DOHH2 (cell line): ENCODE measurements around the gene IQSEC1.

Source experiments
- CTCF ChIP-seq: fragments of 200-600 bp; sonication (generic); IDR thresholded peaks from one replicate; pipeline ENCODE4 v1.5.1; 2014; ENCODE audit warnings: antibody characterized with exemption, mild to moderate bottlenecking, low read depth, low read length; ENCODE audit not compliant: poor library complexity, severe bottlenecking
- EZH2phosphoT487 ChIP-seq: fragments of 200-600 bp; sonication (generic); IDR thresholded peaks from 2 replicates; pipeline ENCODE4 v1.6.1; 2017; ENCODE audit warnings: borderline replicate concordance, mild to moderate bottlenecking, antibody characterized with exemption, low read length, moderate library complexity, mixed read lengths

GRCh38 chr3:13015286-13016082 lies 57.7 kb downstream of the IQSEC1 start:
- TF ChIP-seq CTCF (no peak), EZH2phosphoT487 (no peak)
